ENCODE data around the gene CHST11. TPM values are rescaled to one million over a fixed set of nuclear protein-coding genes. Genes with fewer than 3 reads are reported as not detected.

CHST11 gene
- total and polyA plus RNA-seq, 9 donors: 4.0 to 39.9 (median 20.1) TPM

GRCh38 chr12:104627990-104628830 lies 171.5 kb downstream of the CHST11 start:
- no peak for DNase-seq
- TF ChIP-seq EP300 (IDR thresholded peaks at IDR 0.05): no peak

GRCh38 chr12:104628831-104629135 lies 172.0 kb downstream of the CHST11 start:
- DNase-seq: no peak
- Histone ChIP-seq H3K36me3 (no peaks in the 10 kb centered on the region), H3K4me3 (no peak overlapping the region), H3K27me3 (no peaks in the 10 kb centered on the region), H3K4me1 (ENCODE audit: insufficient read depth) (no peaks in the 10 kb centered on the region), H3K9me3 (no peaks in the 10 kb centered on the region), H3K27ac (no peak overlapping the region)
- no peak for TF ChIP-seq CTCF (IDR thresholded peaks at IDR 0.05)
- intact Hi-C loops (cut with DNase I): no loop called here
- WGBS, 3 donors: 75 to 82% (median 76%) methylated on average over 3 of the region's 3 CpGs

More at GRCh38 chr12:104627990-104628830, 171.5 kb downstream of the CHST11 start:
- Histone ChIP-seq H3K4me3 (no peak overlapping the region), H3K27ac (no peak overlapping the region), H3K27me3 (no peaks in the 10 kb centered on the region), H3K36me3 (no peaks in the 10 kb centered on the region), H3K9me3 (no peaks in the 10 kb centered on the region), H3K4me1 (ENCODE audit: insufficient read depth) (no peaks in the 10 kb centered on the region)
- intact Hi-C loops (cut with DNase I): no loop called here
- WGBS, 3 donors: 67 to 75% (median 70%) methylated on average over 16 of the region's 16 CpGs

DNA sequence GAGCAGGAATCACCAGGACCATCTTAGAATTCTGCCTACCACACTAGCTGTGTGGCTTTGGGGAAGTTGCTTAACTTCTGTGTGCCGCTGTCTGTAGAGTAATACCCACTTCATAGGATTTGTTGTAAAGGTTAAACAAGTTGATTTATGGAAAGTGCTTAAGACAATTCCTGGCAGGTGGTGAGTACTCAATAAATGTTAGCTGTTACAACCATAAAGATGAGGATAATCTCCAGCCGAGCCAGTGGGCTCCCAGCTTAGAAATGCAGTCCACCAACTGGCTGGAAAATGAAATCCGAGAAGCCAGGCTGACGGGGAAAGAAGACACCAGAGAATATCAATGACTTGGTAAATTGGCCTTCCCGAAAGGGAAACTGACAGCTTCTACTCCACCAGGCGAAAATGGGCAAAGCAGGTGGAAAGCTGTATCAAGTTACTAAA lies 173.5 kb downstream of the CHST11 start:
- Histone ChIP-seq H3K4me1 (ENCODE audit: insufficient read depth) (no peaks in the 10 kb centered on the region), H3K27me3 (no peaks in the 10 kb centered on the region), H3K27ac (no peak overlapping the region), H3K9me3 (no peaks in the 10 kb centered on the region), H3K36me3 (no peaks in the 10 kb centered on the region), H3K4me3 (no peak overlapping the region)
- intact Hi-C loops (cut with DNase I): no loop called here
- 76 to 87% (median 82%) methylated on average over 6 of the region's 6 CpGs for WGBS, 3 donors
- no peak for TF ChIP-seq POLR2A (IDR thresholded peaks at IDR 0.05)
- no peak for TF ChIP-seq CTCF (IDR thresholded peaks at IDR 0.05)
- no peak for TF ChIP-seq EP300 (IDR thresholded peaks at IDR 0.05)
- DNase-seq: no peak

DNA sequence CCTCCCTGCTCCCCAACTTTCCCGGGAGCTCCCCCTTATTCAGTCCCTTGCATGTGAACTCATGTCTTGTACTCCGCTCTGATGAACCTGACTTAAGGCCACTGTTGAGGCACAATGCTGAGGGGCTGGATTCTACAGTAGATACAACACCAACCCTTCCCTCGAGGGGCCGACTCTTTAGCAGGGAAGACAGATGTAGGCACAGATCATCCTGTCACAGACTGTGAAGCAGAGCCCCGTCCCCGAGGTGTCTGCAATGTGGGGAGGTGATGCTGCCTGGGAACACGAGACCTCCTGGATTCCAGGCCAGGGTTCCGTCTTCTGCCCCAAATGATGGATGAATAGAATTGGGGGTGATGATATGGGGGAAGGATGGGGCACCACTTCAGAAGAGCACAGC lies 175.1 kb downstream of the CHST11 start:
- 95 to 96% (median 96%) methylated on average over 8 of the region's 8 CpGs for WGBS, 3 donors
- intact Hi-C loops (cut with DNase I): no loop called here
- TF ChIP-seq POLR2A (IDR thresholded peaks at IDR 0.05) (no peak), CTCF (IDR thresholded peaks at IDR 0.05) (no peak), EP300 (IDR thresholded peaks at IDR 0.05) (no peak)

GRCh38 chr12:104632724-104633201 lies 176.0 kb downstream of the CHST11 start:
- Histone ChIP-seq H3K4me1 (ENCODE audit: insufficient read depth) (no peaks in the 10 kb centered on the region), H3K27me3 (no peaks in the 10 kb centered on the region), H3K9me3 (no peaks in the 10 kb centered on the region), H3K36me3 (no peaks in the 10 kb centered on the region), H3K27ac (no peak overlapping the region), H3K4me3 (no peak overlapping the region)
- intact Hi-C loops (cut with DNase I): no loop called here
- DNase-seq: no peak
- 3 to 9% (median 6%) methylated on average over 13 of the region's 13 CpGs for WGBS, 3 donors
- TF ChIP-seq EP300 (IDR thresholded peaks at IDR 0.05): no peak
- no peak for TF ChIP-seq POLR2A (IDR thresholded peaks at IDR 0.05)
- TF ChIP-seq CTCF (IDR thresholded peaks at IDR 0.05): no peak

More for the DNA sequence above, 175.1 kb downstream of the CHST11 start:
- H3K9me3 ChIP-seq: no peaks in the 10 kb centered on the region
- no peaks in the 10 kb centered on the region for H3K4me1 ChIP-seq (ENCODE audit: insufficient read depth)
- DNase-seq: no peak
- no peak overlapping the region for H3K4me3 ChIP-seq
- H3K27ac ChIP-seq: no peak overlapping the region
- H3K36me3 ChIP-seq: no peaks in the 10 kb centered on the region
- H3K27me3 ChIP-seq: no peaks in the 10 kb centered on the region

All from ovary (tissue), 9 donors.